ENCODE data around the gene CPSF4L. TPM values are rescaled to one million over a fixed set of nuclear protein-coding genes. Genes with fewer than 3 reads are reported as not detected.
"Not testable (repeated sequence)": the region's sequence is repeated elsewhere in the genome, so short reads cannot be mapped to it uniquely, and the experiment has no call there.

The CPSF4L gene
- total and polyA plus RNA-seq, 11 donors = not detected

DNA sequence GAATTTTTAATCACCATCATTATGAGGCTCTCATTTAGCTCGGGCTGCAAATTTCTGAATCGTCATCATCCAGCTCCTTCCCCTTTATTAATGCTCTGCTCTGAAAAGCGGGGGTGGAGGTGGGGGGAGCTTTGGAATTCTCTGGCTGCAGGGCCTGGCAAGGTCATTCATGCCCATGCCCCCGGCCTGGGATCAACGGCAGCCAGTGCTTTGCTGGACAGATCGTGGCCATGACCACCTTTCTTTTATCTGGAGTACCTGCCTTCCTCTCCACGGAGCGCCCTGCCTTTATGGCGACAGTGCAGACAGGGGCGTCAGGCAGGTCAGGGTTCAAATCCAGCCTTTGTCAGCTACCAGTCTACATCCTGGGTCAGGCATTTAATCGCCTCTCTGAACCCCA is 5.1 kb upstream of the CPSF4L start:
- 83 to 92% (median 91%) methylated on average over 11 of the region's 11 CpGs for WGBS, 4 donors
- Histone ChIP-seq H3K9me3 (peaks cover 0 to 4% (median 0%) of the 10 kb centered on the region in 12 donors), H3K27me3 (no peaks in the 10 kb centered on the region), H3K4me3 (no peak overlapping the region), H3K36me3 (no peaks in the 10 kb centered on the region), H3K4me1 (peaks cover 0 to 6% (median 0%) of the 10 kb centered on the region in 12 donors), H3K27ac (no peak overlapping the region)
- TF ChIP-seq POLR2A (IDR thresholded peaks at IDR 0.05) (no peak), CTCF (IDR thresholded peaks at IDR 0.05) (no peak)
- intact Hi-C loops (cut with DNase I) = no loop called here
- ATAC-seq (no peak), DNase-seq (no peak)

DNA sequence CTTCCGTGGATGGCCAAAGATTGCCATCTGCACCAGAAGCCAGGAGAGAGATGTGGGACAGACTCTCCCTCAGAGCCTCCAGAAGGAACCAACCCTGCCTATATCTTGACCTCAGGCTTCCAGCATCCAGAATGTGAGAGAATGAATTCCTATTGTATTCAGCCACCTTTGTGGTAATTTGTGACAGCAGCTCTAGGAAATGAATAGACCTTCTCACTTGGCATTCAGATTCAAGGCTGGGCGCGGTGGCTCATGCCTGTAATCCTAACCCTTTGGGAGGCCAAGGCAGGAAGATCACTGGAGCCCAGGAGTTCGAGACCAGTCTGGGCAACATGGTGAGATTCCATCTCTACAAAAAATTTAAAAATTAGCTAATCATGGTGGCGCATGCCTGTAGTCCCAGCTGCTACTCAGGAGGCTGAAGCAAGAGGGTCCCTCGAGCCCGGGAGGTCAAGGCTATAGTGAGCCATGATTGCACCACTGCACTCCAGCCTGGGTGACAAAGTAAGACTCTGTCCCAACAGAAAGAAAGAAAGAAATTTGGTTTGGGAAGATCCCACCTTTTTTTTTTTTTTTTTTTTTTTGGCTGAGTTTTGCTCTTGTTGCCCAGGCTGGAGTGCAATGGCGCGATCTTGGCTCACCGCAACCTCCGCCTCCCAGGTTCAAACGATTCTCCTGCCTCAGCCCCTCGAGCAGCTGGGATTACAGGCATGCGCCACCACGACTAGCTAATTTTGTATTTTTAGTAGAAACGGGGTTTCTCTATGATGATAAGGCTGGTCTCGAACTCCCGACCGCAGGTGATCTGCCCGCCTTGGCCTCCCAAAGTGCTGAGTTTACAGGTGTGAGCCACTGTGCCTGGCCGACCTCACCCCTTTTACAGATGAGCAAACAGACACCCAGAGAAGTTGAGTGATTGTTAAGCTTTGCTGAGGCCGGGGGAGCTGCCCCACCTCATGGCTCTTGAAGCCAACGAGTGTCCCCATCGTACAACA is 4.3 kb upstream of the CPSF4L start:
- H3K36me3 ChIP-seq = no peaks in the 10 kb centered on the region
- peaks cover 0 to 4% (median 0%) of the 10 kb centered on the region in 12 donors for H3K9me3 ChIP-seq
- no peaks in the 10 kb centered on the region for H3K27me3 ChIP-seq
- ATAC-seq = no peak
- peaks cover 0 to 6% (median 0%) of the 10 kb centered on the region in 12 donors for H3K4me1 ChIP-seq
- DNase-seq = no peak
- no peak overlapping the region for H3K27ac ChIP-seq
- no peak for TF ChIP-seq CTCF (IDR thresholded peaks at IDR 0.05)
- TF ChIP-seq POLR2A (IDR thresholded peaks at IDR 0.05) = no peak
- no peak overlapping the region for H3K4me3 ChIP-seq
- 92 to 94% (median 93%) methylated on average over 24 of the region's 24 CpGs for WGBS, 4 donors
- intact Hi-C loops (cut with DNase I) = no loop called here

GRCh38 chr17:73264448-73264847 is 2.8 kb upstream of the CPSF4L start:
- H3K9me3 ChIP-seq; H3K27me3 ChIP-seq; H3K36me3 ChIP-seq; H3K27ac ChIP-seq; ATAC-seq; DNase-seq; H3K4me3 ChIP-seq; H3K4me1 ChIP-seq; intact Hi-C loops (cut with DNase I): not testable (repeated sequence)
- 84 to 90% (median 88%) methylated on average over 2 of the region's 2 CpGs for WGBS, 4 donors

DNA sequence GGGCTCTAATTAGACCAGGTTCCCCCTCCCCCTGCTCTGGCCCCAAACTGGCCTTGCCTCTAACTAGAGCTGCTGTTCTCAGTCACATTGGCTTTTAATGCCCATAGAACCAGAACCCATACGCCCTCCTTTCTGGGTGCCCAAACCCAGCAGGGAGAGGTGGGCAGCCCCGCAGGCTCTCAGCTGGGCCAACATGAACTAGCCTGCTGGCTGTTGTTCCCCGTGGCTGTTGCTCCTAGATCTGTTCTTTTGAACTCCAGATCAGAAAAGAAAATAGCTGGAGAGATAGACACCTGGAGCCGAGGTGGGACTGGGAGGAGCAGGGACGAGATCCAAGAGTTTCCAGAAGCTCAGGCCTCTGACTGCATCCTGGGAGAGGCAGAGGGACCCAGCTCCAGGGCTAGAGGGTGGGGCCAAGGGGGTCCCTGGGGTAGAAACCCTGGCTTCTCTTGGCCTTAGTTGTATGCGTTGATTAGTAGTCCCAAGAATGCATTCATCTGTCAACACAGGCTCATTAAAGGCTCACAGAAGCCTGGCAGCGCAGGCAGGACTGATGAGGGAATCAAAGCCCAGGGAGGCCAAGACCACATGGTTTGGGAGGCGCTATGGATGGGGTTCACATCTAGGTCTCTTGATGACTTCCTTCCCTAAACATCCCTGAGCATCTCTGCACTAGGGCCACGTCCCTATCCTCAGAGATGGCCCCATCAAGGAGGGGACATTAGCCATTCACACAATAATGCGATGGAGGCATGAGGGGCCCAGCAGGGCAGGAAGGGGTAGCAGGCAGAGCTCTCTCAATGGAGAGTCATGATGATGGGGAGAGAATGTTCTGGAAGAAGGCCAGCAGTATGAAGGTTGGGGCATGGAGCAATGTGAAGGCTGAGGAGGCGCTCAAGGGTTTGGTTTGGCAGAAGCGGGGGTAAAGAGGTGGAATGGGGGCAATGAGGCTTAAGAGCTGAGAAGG is 1.3 kb upstream of the CPSF4L start:
- WGBS, 4 donors = 72 to 77% (median 73%) methylated on average over 11 to 12 of the region's 12 CpGs
- Histone ChIP-seq H3K36me3 (no peaks in the 10 kb centered on the region), H3K4me1 (peaks cover 0 to 6% (median 0%) of the 10 kb centered on the region in 12 donors), H3K4me3 (no peak overlapping the region), H3K27ac (no peak overlapping the region), H3K27me3 (no peaks in the 10 kb centered on the region), H3K9me3 (no peaks in the 10 kb centered on the region)
- DNase-seq (no peak), ATAC-seq (peak in 2 of 4 donors; percentile 21 to 38)
- TF ChIP-seq POLR2A (IDR thresholded peaks at IDR 0.05) (no peak), CTCF (IDR thresholded peaks at IDR 0.05) (no peak)
- intact Hi-C loops (cut with DNase I) = no loop called here

Data from heart left ventricle (tissue), 16 donors.